HG03175 (cell line): ENCODE results near the gene AXIN2.
"Not testable (repeated sequence)": the region's sequence is repeated elsewhere in the genome, so short reads cannot be mapped to it uniquely, and the experiment has no call there.

Experiments
- ATAC-seq: cut with Tn5 transposase; IDR thresholded peaks from one replicate; pipeline ENCODE4 v1.9.1; 2021; ENCODE audit warnings: mild to moderate bottlenecking, moderate library complexity; ENCODE audit not compliant: unreplicated experiment

The AXIN2 gene

DNA sequence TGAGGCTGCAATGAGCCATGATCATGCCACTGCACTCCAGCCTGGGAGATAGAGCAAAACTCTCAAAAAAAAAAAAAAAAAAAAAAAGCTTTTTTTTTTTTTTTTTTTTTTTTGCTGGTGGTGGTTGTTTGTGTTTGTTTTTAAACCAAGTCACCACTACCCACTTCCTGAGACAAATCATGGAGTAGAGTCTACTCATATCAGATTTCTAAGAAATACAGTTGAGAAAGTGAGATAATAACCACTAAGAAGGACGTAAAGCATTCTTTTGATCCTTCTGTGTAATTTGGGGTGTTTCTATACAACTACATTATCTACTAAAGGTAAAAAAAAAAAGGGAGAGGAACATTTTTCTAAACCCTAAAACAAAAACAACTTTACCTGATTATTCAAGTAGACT lies 38.0 kb downstream of the AXIN2 start:
- no peak for ATAC-seq

DNA sequence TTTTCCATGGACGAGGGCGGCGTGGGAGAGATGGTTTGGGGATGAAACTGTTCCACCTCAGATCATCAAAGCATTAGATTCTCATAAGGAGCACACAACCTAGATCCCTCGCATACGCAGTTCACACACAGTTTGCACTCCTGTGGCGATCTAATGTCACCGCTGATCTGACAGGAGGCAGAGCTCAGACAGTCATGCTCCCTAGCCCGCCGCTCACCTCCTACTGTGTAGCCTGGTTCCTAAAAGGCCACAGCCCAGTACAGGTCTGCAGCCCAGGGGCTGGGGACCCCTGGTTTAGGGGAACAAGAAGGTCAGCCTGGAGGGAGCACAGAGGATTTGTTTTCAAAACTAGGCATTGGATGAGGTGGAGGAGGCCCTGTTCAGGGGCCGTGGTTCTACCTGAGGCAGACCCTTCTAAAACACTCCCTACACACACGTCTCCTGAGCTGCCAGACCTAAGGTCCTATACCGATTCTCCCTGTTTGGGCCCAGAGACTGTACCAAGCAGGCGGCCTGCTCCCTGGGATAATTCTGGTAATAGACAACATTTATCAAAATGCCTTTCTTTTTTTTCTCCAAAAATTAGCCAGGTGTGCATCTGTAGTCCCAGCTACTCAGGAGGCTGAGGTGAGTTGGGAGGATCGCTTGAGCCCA lies 38.6 kb downstream of the AXIN2 start:
- ATAC-seq = no peak

DNA sequence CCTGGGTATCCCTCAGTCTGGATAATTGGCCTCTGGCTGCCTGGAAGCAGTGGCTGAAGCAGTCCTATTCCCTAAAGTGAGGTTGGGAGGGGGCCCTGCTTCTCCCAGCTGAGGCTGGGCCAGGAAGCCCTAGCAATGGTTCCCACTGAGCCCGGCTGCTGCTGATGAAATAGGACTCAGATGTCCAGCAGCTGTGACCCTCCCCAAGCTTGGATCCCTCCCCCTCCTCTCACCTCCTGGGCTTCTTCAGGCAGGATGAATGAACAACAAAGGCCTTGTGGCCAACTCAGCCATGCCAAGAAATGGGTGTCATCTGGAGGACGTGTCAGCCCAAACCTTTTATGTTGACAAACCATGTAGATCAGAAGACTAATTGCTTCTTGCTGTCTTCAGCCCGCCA lies 42.0 kb downstream of the AXIN2 start:
- no peak for ATAC-seq

DNA sequence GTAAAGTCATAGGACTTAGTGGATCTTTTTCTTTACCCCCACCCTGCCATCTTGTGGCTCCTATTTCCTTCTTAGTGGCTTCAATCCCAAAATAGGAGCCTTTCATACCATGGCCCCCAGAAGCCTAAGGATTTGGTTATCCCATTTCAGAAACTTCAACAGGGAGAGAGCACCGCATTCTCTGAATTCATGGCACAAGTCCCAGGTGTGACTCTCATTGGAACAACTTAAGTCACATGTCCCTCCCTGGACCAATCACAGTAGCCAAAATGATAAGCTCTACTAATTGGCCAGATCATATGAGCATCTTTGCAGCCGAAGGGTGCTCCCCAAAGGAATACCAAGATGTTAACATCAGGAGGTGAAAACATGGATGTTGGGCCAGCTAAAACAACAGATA lies 43.2 kb downstream of the AXIN2 start:
- ATAC-seq = no peak

DNA sequence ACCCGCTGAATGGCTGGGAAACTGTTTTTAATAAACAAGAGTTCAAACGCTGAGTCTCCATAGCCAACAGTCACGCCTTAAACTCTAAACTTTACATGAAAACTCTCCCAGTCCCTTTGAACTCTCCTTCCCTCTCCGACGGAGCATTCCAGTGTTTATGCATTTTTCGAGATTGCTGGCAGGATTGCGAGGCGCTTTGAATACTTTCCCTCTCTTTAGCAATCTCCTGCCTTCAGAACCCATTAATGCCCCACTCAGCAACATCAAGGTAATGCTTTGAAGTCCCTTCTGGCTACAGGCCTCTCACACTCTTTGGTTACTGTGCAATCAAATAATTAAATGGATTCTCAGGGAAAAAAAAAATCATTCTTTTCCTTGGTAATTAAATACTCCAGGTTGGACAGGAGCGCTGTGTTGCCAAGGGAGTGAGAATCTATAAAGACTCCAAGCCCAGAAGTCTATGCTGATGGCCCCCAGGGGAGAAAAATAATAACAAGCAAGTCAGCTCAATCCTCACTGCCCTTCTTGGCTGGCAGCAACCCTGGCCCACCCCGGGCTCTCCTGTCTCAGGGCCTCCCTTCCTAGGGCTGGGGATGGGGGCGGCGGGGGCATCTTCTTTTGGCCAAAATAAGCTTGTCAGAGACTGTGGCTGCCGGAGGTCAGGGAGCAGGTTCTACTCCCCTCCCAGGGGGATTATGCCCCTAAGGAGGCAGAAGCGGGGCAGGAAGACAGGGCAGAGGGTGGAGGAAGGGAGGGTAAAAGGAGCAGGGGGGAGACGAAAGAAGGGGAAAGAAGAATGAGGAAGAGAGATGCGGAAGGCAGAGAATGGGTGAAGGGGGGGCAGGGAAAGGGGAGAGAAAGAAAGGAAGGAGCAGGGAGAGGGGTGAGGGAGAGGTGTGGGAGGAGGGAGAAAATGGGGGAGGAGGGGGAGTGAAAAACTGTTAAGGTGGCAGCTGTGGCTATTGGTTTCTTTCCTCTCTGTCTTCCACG lies 45.2 kb downstream of the AXIN2 start:
- no peak for ATAC-seq

DNA sequence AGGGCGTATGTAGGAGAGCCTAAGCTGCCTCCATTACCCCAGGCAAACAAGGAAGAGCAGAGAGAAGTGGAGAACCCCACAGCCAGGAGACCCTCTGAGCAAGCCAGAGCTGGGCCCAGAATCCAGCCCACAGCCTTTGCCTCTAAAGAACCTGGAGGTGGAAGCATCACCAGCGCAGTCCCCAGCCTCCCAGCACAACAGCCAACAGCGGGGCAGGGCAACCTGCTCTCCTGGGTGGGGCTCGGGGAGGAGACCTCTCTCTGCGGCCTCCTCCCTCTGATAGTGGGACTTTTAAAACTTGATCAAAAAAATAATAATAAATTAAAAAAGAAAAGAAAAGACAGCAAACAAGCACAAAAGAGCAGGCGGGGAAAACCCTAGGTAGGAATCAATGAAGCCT lies 45.9 kb downstream of the AXIN2 start:
- ATAC-seq = no peak

DNA sequence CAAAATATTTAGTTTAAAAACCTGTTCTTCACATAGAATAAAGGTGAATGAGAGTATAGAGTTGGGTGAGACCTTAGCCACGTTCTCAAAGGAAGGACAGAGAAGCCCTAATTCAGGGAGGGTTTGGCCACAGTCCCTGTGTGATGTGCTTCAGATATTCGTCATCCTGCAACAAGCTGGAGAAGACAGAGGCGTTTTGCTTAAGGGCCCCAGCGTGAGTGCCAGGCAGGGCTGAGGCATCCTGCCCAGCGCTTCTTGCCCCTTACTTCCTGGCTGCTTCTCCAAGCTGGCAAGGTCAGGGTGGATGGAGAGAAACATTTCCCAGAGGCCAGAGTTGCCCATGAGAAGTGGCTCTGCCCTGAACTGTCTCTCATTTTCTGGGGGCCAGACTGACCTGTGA lies 46.9 kb downstream of the AXIN2 start:
- no peak for ATAC-seq

DNA sequence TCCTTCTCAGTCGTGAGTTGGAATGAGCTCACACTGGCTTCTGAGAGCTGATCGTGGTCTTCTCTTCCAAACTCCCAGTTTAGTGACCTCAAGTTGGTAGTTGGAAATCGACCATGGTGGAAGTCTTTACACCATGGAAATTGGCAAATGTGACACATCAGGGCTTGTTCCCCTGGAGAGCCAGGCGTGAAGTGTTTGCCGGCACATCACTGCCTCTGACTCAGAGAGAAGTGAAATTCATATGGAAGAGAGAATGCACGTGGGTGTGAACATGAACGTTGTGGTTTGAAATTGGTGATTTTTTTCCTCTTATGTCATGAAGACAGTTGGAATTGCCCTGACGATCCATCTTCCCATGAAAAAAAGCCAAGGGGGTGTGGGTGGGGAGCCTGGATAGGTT lies 47.4 kb downstream of the AXIN2 start:
- no peak for ATAC-seq

DNA sequence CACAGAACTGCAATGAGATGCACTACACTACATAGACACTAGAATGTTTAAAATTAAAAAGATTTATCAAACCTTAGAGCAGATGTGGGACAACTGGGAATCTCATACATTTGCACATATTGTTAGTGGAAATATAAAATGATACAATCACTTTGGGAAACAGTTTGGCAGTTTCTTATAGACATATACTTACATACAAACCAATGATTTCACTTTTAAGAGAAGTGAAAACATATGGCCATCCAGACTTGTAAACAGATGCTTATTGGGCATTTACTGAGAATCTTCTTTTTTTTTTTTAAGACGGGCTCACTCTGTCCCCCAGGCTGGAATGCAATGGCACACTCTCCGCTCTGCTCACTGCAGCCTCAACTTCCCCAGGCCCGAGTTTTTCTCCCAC lies 50.1 kb downstream of the AXIN2 start:
- ATAC-seq = no peak

DNA sequence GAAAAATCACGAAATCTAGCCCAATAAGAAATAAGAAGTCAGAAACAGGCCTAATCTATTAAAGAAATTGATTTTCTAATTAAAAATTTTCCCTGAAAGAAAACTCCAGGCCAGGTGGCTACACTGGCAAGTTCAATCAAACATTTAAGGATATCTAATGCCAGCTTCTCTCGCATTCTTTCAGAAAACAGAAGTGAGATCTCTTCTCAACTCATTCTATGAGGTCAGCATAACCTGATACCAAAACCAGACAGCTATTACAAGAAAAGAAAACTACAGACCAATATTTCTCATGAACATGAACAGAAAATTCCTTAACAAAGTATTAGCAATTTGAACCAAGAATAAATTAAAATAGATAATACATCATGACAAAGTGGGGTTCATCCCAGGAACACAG lies 52.4 kb downstream of the AXIN2 start:
- ATAC-seq = no peak

DNA sequence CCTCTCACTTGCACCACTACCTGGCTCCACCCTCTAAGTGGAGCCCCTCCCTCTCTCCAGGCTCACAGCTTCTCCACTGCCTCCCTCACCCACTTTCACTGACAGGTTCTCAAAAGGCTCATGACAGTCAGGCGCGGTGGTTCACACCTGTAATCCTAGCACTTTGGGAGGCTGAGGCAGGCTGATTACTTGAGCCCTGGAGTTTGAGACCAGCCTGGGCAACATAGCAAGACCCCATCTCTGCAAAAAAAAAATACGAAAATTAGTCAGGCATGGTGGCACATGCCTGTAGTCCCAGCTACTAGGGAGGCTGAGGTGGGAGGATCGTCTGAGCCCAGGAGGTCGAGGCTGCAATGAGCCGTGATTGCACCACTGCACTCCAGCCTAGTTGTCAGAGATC lies 56.8 kb downstream of the AXIN2 start:
- not testable (repeated sequence) for ATAC-seq

DNA sequence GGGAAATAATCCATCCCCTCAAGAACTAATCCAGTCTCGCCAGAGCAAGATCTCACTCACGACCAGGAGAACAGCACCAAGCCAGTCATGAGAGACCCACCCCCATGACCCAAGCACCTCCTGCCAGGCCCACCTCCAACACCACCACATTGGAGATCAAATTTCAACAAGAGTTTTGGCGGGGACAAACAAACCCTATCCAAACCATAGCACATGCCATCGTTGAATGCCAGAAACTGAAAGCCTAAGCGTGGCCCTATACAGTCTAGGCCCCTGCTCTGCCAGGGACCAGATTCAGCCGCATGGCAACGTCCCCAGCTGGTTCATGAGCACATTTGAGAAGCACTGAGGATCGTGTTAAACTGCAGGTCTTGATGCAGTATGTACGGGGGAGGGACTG lies 57.3 kb downstream of the AXIN2 start:
- no peak for ATAC-seq

DNA sequence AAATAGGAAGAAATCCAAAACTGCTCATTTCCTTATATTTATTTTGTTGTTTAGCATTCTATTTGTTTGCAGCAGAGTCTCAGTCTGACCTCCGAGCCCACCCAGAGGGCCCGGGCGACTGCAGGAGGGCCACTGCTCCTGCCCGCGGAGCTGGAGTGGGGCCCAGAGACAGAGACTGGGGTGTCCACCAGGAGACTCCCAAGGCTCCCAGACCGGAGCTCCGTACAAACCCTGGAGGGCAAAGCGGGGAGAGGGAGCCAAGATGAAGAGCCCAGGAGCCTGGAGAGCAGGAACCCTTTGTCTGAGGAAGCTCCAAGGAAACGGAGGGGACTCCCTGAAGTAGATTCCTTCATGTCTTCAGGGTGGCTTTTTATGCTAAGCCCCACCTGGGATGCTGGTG lies 57.9 kb downstream of the AXIN2 start:
- no peak for ATAC-seq

DNA sequence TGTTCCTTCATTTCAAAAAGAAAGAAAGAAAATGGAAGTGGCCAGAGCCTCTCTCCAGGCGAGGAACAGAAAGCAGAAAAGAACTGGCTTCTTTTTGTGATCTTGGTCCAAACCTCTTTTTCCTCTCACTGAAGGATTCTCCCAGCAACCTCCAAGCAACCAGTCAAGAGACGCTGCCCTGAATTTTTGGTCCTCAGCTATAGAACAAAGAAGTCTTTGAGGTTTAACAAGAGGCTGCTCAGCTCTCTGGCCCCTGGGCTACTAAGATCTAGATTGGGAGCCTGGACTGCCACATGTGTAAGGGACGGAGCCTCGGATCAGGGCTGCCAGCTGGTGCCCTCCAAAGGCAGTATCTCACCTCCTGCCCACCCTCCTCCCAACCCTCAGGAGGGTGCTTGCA lies 62.6 kb downstream of the AXIN2 start:
- no peak for ATAC-seq

DNA sequence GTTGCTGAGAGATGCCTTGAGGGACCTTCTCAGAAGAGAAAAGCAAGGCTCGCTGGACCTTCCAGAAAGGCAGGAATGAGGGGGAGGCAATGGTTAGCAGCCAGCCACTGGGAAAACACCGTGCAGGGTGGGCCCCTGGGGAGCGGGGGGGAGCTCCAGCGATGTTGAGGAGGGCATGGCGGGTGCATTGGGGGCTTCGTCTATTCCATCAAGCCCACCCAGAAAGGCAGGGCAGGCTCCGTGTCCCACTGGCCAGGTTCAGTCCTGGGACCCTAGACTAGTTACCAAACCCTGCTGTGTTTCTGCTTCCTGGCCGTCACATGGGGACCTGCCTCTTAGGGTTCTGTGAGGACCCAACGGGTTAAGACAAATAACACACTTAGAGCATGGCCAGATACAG lies 64.6 kb downstream of the AXIN2 start:
- ATAC-seq = no peak

DNA sequence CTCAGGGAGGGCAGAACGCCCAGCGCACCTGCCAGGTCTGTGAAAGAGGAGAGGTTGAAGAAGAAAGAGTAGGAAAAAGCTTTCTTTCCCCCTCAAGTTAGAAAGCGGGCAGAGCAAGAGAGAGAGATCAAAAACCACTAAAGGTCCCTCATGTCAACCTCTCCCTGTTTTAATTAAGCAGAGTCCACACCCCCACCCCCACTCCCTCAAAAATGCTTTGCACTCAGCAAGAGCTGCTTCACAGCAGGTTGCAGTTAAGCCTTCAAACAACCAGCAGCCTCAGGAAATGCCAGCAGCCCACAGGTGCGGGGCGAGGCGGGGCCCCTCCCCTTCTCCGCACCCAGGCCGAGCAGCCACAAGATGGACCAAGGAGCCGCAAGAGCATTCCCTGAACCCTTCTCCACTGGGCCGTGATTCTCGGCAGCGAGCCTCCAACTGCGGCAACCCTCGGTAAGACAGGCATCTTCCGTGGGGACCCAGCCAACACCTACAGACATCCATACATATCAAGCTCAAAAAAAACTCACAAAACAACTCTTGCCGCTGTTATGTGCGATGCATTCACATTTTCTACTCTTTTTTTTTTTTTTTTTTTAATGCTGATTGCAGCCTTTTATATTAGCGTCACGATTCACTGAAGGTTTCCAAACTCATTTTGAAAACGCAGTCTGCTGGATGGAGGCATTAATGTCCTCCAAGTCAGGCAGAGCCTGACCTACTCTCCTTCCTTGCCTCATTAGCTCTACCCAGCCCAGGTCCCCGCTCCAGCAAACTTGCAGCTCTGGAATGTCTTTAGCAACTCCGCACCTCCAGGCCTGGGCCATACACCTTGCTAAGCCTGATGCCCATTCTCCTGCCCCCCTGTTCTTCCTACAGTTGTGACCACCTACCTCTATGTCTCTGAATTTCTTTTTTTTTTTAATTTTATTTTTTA lies 66.1 kb downstream of the AXIN2 start:
- no peak for ATAC-seq

DNA sequence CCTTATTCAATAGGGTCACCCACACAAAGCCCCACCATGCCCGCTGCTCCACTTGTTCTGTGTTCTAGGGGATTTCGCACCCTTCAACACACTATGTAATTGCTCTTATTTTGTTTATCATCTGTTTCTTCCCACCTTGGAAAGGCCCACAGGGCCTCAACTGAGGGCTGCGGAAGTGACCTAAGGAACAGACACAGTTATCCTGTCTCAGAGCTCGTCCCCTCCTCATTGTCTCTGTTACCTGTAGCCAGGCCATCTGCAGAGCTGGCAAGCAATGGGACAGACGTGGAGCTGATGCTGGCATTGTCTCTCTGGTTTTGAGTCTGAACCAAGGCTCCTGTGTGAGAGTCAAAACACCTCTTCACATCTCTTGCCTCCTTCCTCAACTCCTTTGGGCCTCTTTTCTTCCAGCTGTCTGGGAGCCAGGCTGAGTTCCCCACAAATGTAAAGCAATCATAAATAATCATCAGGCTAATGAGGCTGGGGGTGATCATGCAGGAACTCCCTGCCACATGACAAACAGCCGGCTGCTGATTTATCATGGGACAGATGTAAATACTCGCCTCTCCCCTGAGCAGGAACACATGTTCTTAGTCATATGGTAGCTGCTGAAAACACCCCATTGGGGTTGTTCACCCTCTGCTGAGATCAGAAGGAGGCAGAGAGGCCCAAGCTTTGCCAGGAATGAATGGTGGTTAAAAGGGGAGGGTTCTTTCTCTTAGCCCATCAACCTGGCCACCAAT lies 71.9 kb downstream of the AXIN2 start:
- no peak for ATAC-seq

DNA sequence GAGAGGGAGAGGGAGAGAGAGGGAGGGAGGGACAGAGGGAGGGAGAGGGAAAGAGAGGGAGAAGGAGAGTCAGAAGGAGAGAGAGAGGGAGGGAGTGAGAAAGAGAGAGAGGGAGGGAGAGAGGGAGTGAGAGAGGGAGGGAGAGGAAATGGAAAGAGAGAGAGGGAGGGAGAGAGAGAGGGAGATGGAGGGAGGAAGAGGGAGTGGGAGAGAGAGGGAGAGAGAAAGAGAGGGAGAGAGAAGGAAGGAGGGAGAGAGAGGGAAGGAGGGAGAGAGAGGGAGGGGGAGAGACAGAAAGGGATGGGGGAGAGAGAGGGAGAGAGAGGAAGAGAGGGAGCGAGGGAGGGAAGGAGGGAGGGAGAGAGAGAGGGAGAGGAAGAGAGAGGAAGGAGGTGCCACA lies 72.8 kb downstream of the AXIN2 start:
- no peak for ATAC-seq

DNA sequence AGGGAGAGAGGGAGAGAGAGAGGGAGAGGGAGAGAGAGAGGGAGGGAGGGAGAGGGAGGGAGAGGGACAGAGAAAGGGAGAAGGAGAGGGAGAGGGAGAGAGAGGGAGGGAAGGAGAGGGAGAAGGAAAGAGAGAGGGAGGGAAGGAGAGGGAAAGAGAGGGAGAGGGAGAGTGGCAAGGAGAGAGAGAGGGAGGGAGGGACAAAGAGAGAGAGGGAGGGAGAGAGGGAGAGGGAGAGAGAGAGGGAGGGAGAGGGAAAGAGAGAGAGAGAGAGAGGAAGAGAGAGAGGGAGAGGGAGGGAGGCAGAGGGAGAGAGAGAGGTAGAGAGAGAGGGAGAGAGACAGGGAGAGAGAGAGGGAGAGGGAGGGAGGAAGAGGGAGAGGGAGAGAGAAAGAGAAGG lies 73.5 kb downstream of the AXIN2 start:
- no peak for ATAC-seq

DNA sequence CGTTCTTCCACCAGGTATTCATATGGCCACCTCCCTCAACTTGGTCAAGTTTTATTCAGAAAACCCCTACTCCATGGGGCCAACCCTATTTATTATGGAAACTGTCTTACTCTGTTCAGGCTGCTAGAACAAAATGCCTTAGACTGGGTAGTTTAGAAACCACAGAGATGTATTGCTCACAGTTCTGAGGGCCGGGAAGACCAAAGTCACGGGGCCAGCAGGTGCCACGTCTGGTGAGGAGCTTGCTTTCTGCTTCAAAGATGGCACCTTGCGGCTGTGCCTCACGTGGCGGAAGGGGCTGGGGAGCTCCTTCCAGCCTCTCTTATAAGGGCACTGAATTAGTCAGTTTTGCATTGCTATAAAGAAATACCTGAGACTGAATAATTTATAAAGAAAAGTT lies 74.3 kb downstream of the AXIN2 start:
- no peak for ATAC-seq
